ENCODE measurements around the gene GPR132. TPM values are rescaled to one million over a fixed set of nuclear protein-coding genes. Genes with fewer than 3 reads are reported as not detected.

Gene GPR132
- total and polyA plus RNA-seq, 2 donors: 5.9 to 7.4 TPM

DNA sequence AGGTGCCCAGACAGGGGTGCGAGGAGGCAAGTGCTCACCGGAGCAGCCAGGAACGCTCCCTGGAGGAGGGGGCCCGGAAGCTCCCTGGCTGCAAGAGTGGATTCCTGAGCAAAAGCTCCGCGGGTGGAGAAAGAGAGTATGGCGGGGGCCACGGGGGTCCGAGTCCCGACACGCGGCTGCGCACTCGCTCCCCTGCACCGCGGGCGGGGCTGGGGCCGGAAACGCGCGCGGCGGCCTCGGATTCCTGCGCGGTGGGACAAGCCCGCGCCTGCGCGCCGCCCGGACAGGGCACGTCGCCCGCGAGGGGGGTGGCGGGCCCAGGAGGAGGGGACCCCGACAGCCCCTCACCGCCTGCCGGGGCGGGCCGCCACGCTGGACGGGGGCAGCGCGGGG is 27.8 kb upstream of the GPR132 start:
- Histone ChIP-seq H3K9me3 (ENCODE audit: control insufficient read depth in 2 of 2, insufficient read depth in 1 of 2, low read length in 1 of 2) (peaks cover 0 to 4% of the 10 kb centered on the region in 2 donors), H3K4me1 (ENCODE audit: control insufficient read depth in 2 of 2, insufficient read depth in 2 of 2, low read length in 2 of 2) (peaks cover 0 to 23% of the 10 kb centered on the region in 2 donors), H3K27me3 (ENCODE audit: control insufficient read depth in 2 of 2, insufficient read depth in 1 of 2, low read length in 1 of 2) (peaks cover 39 to 79% of the 10 kb centered on the region in 2 donors), H3K4me3 (ENCODE audit: low read length in 2 of 2) (peak overlapping the region; percentile 30 to 54), H3K36me3 (ENCODE audit: control insufficient read depth in 2 of 2, insufficient read depth in 2 of 2, low read length in 1 of 2) (no peaks in the 10 kb centered on the region), H3K27ac (ENCODE audit: low read depth in 1 of 2, low read length in 1 of 2) (peak overlapping the region in 1 of 2 donors; percentile 91)
- WGBS: 4% methylated on average over 46 of the region's 46 CpGs
- DNase-seq (ENCODE audit: low read depth in 6 of 9, low spot score in 9 of 9): peak in 3 of 9 donors; percentile 39 to 66 (median 52)

DNA sequence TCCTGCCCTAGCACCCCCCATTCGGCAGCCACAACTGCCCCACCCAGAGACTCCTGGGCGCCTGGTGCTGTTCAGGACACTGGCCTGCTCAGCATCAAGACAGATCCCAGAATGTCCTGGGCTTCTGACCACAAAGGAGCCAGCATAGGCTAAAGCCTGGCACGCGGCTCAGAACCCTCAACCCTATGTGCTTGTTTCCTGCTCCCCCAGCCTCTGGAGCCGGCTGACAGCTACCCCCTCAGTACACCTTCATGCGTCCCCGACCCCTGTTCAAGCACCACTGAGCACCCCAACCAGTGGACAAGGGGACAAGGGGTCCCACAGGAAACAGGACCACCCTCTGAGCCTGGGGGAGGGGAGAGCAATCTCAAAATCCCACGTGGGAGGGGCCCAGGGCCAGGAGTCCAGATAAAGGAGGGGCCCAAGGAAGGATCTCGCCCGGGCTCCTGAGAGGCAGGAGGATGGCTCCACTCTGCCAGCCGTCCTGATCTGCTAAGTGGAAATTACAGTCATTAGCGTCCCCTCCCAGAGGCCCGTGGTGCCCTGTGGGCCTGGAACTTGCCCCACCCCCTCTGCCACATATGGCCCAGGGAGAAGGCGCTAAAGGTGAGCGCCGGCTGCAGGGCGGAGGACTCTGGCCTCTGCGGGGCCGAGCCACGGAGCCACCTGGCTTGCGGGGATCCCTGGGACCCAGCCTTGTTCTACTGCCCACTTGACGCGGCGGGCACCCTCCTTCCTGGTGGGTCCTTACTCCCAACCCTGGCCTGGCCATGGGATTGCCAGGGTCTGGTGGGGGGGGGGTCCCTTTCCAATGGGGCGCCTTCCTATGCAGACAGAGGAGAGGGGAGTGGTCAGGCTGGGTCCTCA is 27.2 kb upstream of the GPR132 start:
- H3K27ac ChIP-seq (ENCODE audit: low read depth in 1 of 2, low read length in 1 of 2): peak overlapping the region in 1 of 2 donors; percentile 78
- H3K27me3 ChIP-seq (ENCODE audit: control insufficient read depth in 2 of 2, insufficient read depth in 1 of 2, low read length in 1 of 2): peaks cover 45 to 82% of the 10 kb centered on the region in 2 donors
- H3K4me3 ChIP-seq (ENCODE audit: low read length in 2 of 2): peak overlapping the region; percentile 30 to 54
- 80% methylated on average over 25 of the region's 25 CpGs for WGBS
- no peak for DNase-seq (ENCODE audit: low read depth in 6 of 9, low spot score in 9 of 9)
- peaks cover 0 to 24% of the 10 kb centered on the region in 2 donors for H3K4me1 ChIP-seq (ENCODE audit: control insufficient read depth in 2 of 2, insufficient read depth in 2 of 2, low read length in 2 of 2)
- H3K36me3 ChIP-seq (ENCODE audit: control insufficient read depth in 2 of 2, insufficient read depth in 2 of 2, low read length in 1 of 2): no peaks in the 10 kb centered on the region
- peaks cover 0 to 7% of the 10 kb centered on the region in 2 donors for H3K9me3 ChIP-seq (ENCODE audit: control insufficient read depth in 2 of 2, insufficient read depth in 1 of 2, low read length in 1 of 2)

GRCh38 chr14:105091517-105092170 is 26.4 kb upstream of the GPR132 start:
- WGBS: 88% methylated on average over 19 of the region's 19 CpGs
- Histone ChIP-seq H3K9me3 (ENCODE audit: control insufficient read depth in 2 of 2, insufficient read depth in 1 of 2, low read length in 1 of 2) (peaks cover 0 to 7% of the 10 kb centered on the region in 2 donors), H3K27me3 (ENCODE audit: control insufficient read depth in 2 of 2, insufficient read depth in 1 of 2, low read length in 1 of 2) (peaks cover 53 to 89% of the 10 kb centered on the region in 2 donors), H3K4me1 (ENCODE audit: control insufficient read depth in 2 of 2, insufficient read depth in 2 of 2, low read length in 2 of 2) (peaks cover 4 to 27% of the 10 kb centered on the region in 2 donors), H3K36me3 (ENCODE audit: control insufficient read depth in 2 of 2, insufficient read depth in 2 of 2, low read length in 1 of 2) (no peaks in the 10 kb centered on the region), H3K4me3 (ENCODE audit: low read length in 2 of 2) (no peak overlapping the region), H3K27ac (ENCODE audit: low read depth in 1 of 2, low read length in 1 of 2) (peak overlapping the region in 1 of 2 donors; percentile 66)
- DNase-seq (ENCODE audit: low read depth in 6 of 9, low spot score in 9 of 9): no peak

DNA sequence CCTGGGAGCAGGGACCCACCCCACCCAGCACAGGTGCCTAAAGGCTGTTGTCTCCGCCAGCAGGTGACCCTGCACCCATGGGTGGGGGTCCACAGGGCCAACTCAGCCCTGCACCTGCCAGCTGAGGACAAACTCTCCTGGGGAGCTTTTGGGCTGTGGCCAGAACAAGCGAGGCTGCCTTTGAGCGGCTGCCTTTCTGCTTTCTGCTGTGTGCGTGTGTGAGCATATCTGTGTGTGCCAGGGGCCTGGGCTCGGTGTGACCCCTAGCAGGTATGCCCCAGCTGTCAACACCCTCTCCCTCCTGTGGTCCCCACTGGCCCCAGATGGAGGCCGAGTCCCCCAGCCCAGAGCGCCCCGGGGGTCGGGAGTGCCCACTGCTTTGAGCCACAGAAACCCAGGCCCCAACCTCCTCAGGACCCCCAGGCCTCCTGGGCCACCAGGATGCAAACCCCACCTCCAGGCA is 25.9 kb upstream of the GPR132 start:
- Histone ChIP-seq H3K36me3 (ENCODE audit: control insufficient read depth in 2 of 2, insufficient read depth in 2 of 2, low read length in 1 of 2) (no peaks in the 10 kb centered on the region), H3K4me3 (ENCODE audit: low read length in 2 of 2) (no peak overlapping the region), H3K27me3 (ENCODE audit: control insufficient read depth in 2 of 2, insufficient read depth in 1 of 2, low read length in 1 of 2) (peaks cover 55 to 95% of the 10 kb centered on the region in 2 donors), H3K4me1 (ENCODE audit: control insufficient read depth in 2 of 2, insufficient read depth in 2 of 2, low read length in 2 of 2) (peaks cover 4 to 31% of the 10 kb centered on the region in 2 donors), H3K27ac (ENCODE audit: low read depth in 1 of 2, low read length in 1 of 2) (peak overlapping the region in 1 of 2 donors; percentile 10), H3K9me3 (ENCODE audit: control insufficient read depth in 2 of 2, insufficient read depth in 1 of 2, low read length in 1 of 2) (peaks cover 0 to 8% of the 10 kb centered on the region in 2 donors)
- no peak for DNase-seq (ENCODE audit: low read depth in 6 of 9, low spot score in 9 of 9)
- 92% methylated on average over 9 of the region's 9 CpGs for WGBS

DNA sequence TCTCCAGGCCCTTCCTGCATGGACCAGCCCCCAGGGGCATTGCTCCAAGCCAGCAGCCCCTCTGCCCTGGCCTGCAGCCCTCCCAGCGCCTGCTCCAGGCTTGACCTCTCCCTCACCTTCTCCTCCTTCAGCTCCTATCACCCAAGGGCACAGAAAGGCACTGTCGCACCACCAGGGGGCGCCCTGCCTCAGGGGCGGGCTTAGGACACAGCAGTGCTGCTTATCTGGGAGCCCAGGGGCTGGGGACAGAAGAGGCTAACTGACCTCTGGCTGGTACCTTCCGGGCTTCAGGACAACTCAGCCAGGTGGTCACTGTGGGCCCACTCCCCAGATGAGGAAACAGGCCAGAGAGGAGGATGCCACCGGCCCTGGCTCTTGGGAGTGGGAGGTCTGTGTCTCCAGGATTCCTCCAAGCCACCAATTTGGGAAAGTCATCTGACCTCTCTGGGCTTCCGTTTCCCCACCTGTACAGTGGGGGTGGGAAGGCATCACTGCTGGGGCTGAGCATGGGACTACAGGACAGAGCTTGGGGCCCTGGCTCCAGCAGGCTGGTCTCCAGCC is 25.3 kb upstream of the GPR132 start:
- Histone ChIP-seq H3K4me1 (ENCODE audit: control insufficient read depth in 2 of 2, insufficient read depth in 2 of 2, low read length in 2 of 2) (peaks cover 4 to 31% of the 10 kb centered on the region in 2 donors), H3K27ac (ENCODE audit: low read depth in 1 of 2, low read length in 1 of 2) (no peak overlapping the region), H3K4me3 (ENCODE audit: low read length in 2 of 2) (no peak overlapping the region), H3K27me3 (ENCODE audit: control insufficient read depth in 2 of 2, insufficient read depth in 1 of 2, low read length in 1 of 2) (peaks cover 55 to 95% of the 10 kb centered on the region in 2 donors), H3K36me3 (ENCODE audit: control insufficient read depth in 2 of 2, insufficient read depth in 2 of 2, low read length in 1 of 2) (no peaks in the 10 kb centered on the region), H3K9me3 (ENCODE audit: control insufficient read depth in 2 of 2, insufficient read depth in 1 of 2, low read length in 1 of 2) (peaks cover 0 to 11% of the 10 kb centered on the region in 2 donors)
- 19% methylated on average over 7 of the region's 7 CpGs for WGBS
- peak in 7 of 9 donors; percentile 36 to 82 (median 66) for DNase-seq (ENCODE audit: low read depth in 6 of 9, low spot score in 9 of 9)

DNA sequence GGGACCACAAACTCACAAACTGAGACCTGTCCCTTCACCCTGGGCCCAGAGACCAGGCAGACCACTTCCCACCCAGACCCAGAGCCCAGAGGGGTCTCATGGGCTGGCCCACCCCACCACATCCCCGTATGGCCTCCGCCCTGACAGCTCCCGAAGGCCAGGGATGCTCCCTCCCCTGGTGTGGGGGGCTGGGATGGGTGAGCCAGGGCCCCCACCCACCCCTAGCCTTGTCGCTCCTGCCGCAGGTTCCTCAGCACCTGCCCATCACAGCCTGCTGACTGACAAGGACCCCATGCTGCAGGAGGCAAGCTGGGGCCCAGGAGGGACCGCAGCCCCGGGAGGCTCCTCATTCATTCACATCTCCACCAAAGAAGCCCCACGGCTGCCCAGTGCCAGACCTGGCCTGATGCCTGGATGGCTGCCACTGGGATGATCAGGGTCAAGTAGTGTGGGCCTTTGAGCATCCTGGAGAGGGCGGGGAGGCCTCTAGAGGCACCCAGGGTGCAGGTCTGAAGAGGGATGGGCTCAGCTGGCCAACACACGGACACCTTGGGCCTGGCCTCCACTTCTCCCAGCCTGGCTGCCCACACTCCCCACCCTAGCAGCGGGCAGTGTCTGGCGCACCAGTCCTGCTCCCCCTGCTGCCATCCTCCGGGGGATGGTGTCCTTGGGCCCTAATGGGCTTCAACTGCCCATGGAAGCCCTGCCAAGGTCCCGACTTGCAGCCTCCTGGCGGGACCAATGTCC is 24.7 kb upstream of the GPR132 start:
- Histone ChIP-seq H3K4me3 (ENCODE audit: low read length in 2 of 2) (no peak overlapping the region), H3K27ac (ENCODE audit: low read depth in 1 of 2, low read length in 1 of 2) (no peak overlapping the region), H3K36me3 (ENCODE audit: control insufficient read depth in 2 of 2, insufficient read depth in 2 of 2, low read length in 1 of 2) (no peaks in the 10 kb centered on the region), H3K27me3 (ENCODE audit: control insufficient read depth in 2 of 2, insufficient read depth in 1 of 2, low read length in 1 of 2) (peaks cover 57 to 95% of the 10 kb centered on the region in 2 donors), H3K9me3 (ENCODE audit: control insufficient read depth in 2 of 2, insufficient read depth in 1 of 2, low read length in 1 of 2) (peaks cover 0 to 11% of the 10 kb centered on the region in 2 donors), H3K4me1 (ENCODE audit: control insufficient read depth in 2 of 2, insufficient read depth in 2 of 2, low read length in 2 of 2) (peaks cover 4 to 31% of the 10 kb centered on the region in 2 donors)
- DNase-seq (ENCODE audit: low read depth in 6 of 9, low spot score in 9 of 9): no peak
- WGBS: 91% methylated on average over 15 of the region's 15 CpGs

DNA sequence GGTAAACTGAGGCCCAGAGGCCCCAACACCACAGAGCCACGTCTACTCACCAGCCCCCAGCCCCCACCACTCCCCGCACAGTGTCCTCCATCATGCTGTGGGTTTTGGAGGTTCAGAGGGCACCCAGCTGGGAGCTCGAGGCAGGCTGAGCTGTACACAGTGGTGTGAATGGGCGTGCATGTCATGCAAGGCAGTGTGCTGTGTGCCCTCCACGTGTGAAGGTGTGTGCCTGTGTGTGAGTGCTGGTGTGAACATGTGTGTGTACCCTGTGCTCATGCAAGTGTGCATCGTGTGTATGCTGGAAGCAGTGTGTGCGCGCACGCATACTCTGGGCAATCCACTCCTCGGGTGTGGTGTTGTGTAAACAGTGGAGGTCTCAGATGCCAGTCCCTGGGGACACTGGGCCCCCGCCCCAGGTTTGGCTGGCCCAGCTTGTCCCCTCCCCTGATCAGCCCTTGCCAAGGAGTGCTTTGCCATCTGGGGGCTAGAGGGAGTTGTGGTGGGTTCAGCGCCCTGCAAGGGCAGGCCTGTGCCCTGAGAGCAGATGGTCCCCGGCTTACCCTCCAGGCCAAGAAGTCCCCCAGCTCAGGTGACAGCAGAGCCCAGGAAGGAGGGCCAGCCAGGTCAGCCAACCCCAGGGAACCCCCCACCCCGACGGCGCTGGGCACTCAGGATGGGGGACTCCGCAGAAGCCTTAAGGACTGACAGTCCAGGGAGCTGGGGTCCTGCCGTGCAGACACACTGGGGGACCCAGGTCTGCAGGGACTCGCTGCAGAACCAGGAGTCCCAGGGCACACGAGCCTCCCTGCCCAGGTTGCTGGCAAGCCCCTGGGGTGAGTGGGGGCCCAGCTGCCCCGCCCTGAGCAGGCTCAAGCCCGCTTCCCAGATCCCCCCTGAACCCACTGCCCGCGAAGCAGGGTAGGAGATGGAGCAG is 23.8 kb upstream of the GPR132 start:
- Histone ChIP-seq H3K36me3 (ENCODE audit: control insufficient read depth in 2 of 2, insufficient read depth in 2 of 2, low read length in 1 of 2) (no peaks in the 10 kb centered on the region), H3K27ac (ENCODE audit: low read depth in 1 of 2, low read length in 1 of 2) (no peak overlapping the region), H3K9me3 (ENCODE audit: control insufficient read depth in 2 of 2, insufficient read depth in 1 of 2, low read length in 1 of 2) (peaks cover 0 to 11% of the 10 kb centered on the region in 2 donors), H3K27me3 (ENCODE audit: control insufficient read depth in 2 of 2, insufficient read depth in 1 of 2, low read length in 1 of 2) (peaks cover 48 to 94% of the 10 kb centered on the region in 2 donors), H3K4me3 (ENCODE audit: low read length in 2 of 2) (no peak overlapping the region), H3K4me1 (ENCODE audit: control insufficient read depth in 2 of 2, insufficient read depth in 2 of 2, low read length in 2 of 2) (peaks cover 4 to 27% of the 10 kb centered on the region in 2 donors)
- DNase-seq (ENCODE audit: low read depth in 6 of 9, low spot score in 9 of 9): no peak
- WGBS: 90% methylated on average over 24 of the region's 24 CpGs

Measured in thymus (tissue), 11 donors.